Subcutaneous preadipocyte (primary cell): ENCODE data around the gene ULK3. TPM values are rescaled to one million over a fixed set of nuclear protein-coding genes. Genes with fewer than 3 reads are reported as not detected.
A peak's percentile ranks its signal among the peaks of the same experiment; 100 is the strongest.

Experiments
- small RNA-seq: library from RNA; depleted of rRNA; stranded (forward); fragments of <200 nt; gene quantifications from one replicate; pipeline ENCODE3, GENCODE V24; 2012
- total RNA-seq: library from RNA; depleted of rRNA; stranded (reverse); fragments of >200 nt; gene quantifications from 2 replicates; pipeline ENCODE4 v1.2.3, GENCODE V29; 2012

Gene ULK3, protein sequence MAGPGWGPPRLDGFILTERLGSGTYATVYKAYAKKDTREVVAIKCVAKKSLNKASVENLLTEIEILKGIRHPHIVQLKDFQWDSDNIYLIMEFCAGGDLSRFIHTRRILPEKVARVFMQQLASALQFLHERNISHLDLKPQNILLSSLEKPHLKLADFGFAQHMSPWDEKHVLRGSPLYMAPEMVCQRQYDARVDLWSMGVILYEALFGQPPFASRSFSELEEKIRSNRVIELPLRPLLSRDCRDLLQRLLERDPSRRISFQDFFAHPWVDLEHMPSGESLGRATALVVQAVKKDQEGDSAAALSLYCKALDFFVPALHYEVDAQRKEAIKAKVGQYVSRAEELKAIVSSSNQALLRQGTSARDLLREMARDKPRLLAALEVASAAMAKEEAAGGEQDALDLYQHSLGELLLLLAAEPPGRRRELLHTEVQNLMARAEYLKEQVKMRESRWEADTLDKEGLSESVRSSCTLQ
- total RNA-seq = 14.3 and 18.8 TPM in 2 replicates

DNA sequence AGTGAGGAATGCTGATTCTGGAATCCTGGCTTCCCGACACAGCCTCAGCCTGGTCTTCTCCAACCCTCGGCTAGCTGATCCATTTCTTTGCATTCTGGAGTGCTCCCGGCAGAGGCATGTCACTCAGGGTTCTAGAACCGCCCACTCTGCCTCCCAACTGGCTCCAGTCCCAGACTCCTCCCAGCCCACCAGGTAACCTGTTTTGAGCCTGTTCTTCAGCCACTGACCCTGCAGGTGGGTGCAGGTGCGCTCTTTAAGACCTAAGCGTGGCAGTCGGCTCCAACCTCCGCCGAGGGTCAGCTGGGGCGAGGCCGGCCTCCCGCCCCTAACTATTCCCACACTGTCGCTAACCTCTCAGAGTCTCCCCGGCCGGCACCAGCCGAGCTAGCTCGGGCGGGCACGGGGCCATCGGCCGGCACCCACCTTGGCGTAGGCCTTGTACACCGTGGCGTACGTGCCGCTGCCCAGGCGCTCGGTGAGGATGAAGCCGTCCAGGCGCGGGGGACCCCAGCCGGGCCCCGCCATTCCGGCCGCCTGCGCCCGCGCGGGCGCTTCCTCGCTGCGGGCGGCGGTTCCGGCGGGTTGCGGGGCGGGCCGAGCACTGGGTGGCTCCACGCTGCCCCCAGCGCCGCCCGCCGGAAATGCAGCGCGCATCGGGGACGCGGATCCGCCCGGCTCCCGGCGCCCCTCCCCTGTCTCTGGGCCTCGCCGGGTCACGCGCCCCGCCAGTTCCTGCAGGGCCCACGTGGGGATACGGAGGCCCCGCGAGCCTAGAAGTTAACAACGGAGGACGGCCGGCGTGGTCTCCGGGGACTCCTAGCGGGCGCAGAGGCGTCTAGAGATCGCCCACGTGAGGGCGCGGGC, at the start of gene ULK3:
ULK3 (minus strand) TSS at position 576 of the 864 bp plus-strand sequence; CDS start at position 525, 51 bp downstream.

DNA sequence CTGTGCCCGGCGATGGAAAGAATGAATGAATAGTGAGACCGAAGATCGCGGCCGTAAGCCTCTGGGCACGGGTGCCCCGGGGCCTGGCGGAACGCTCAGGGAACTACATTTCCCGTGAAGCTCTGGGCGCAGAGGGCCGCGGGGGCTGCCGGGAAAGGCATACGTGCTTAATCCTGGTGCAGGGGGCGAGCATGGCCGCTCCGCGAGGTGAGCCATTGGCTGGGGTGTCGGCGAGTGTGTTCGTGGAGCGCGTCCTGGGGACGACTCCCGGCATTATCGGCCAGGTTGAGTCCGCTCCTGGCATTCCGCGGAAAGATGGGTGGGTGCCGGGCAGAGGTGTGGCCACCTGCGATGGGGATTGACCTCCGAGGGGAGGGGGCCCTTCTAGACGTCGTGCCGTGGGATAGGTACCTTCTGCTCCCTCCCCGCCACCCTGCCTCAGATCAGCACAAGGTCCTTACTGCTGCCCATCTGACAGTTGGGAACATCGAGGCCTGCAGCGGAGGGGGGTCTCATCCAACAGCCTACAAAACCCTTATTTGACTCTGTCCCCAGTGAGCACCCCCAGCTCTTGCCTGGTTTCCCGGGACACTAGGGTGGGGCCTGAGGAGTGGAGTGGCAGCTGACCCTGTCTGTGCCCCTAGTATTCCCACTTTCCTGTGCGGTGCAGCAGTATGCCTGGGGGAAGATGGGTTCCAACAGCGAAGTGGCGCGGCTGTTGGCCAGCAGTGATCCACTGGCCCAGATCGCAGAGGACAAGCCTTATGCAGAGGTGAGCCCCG, 47.1 kb upstream of the ULK3 start, which contains the start of gene MPI:
MPI (plus strand) TSS at position 160 of the 782 bp plus-strand sequence; CDS start at position 192, 32 bp downstream.

DNA sequence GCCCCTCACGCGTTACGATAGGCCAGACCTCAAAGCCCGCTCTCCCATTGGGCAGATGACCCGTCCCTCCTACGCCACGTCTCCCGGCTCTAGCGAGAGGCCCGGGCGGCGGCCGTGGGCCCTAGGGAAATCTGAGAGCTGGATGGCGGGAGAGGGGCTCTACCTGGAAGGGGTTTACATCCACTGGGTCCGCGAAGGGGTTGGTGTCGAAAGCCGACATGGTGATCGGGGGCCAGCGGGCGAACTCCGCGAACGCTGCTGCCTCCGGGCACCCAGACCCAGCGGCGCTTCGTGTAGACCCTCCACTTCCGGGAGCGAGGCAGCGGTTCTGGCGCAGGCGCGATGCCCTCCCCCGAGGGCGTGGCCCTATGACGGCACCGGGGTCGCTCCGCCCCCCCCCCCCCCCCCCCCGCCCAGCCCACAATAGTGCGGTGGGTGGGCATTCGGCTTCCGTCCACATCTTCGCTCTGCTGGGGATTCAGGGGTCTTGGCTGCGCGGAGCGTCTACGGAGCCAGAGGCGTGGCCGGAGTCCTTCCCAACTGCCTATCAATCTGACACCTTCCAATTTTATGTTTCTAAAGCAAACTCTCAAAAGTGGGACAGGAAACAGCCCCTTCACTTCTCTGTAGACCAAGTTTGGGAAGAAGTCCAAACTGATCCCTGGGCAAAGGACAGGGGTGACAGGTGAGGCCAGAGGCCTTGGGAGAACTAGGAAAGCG, 30.2 kb upstream of the ULK3 start, which contains the start of gene SCAMP2:
SCAMP2 (minus strand) TSS at position 330 of the 720 bp plus-strand sequence; CDS start at position 220, 110 bp downstream.

DNA sequence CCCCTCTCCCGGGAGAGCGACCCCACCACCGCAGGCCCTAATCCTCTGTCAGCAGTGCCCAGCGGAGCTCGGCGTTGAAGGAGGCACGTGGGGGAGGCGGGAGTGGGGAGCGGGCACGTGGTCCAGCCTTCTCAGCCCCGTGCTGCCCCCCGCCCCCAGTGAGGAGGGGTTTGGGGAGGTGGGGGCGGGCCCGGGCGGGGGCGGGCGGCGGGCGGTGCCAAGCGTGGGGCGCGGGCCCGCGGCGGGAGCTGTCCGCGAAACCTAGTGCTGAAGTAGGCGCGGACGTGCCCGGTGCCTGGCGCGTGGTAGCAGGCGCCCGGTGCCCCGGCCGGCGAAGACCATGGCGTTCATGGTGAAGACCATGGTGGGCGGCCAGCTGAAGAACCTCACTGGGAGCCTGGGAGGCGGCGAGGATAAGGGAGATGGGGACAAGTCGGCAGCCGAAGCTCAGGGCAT, 16.6 kb downstream of the ULK3 start, which contains the start of gene CPLX3:
CPLX3 (plus strand) TSS at position 264 of the 456 bp plus-strand sequence; CDS start at position 341, 77 bp downstream.

DNA sequence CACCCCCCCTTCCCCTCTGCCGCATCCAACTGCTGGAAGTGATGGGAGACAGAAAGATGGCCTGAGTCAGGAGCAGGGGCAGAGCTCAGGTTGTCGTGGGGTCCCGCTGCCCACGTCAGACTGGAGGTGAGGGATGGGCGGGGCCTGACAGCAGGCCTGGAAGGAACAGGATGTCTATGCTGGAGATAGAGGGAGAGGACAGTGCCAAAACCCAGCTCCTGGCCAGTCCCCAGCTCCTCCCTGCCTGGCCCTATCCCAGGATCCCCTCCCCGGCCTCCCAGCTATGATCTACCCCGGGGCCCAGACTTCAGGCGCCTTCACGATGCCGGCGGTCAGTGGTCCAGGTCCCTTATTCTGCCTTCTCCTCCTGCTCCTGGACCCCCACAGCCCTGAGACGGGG, 30.4 kb downstream of the ULK3 start, which contains the start of gene LMAN1L:
LMAN1L (plus strand) TSS at position 303 of the 400 bp plus-strand sequence; CDS start at position 323, 20 bp downstream.

Small RNA genes lying within 50 kb of the gene (small RNA-seq; reads per million reads assigned to genes)
- gene CPLX3 (not detected), gene MIR4513 (not detected), gene MIR6882 (1.2 reads per million, percentile 64 among the genes with 10 or more reads in this experiment)

Other genes starting within 250 kb of the ULK3 start
- gene CLK3, start 227.3 kb downstream of the ULK3 start, total RNA-seq = 35.3 and 40.5 TPM in 2 replicates
- 7.6 and 8.1 TPM in 2 replicates for gene EDC3, start 147.1 kb downstream of the ULK3 start, total RNA-seq
- under 0.01 and 0.37 TPM in 2 replicates for gene CYP1A1, start 117.6 kb downstream of the ULK3 start, total RNA-seq
- not detected in 2 replicates for gene CYP1A2, start 94.3 kb downstream of the ULK3 start, total RNA-seq
- 31.6 and 42.6 TPM in 2 replicates for gene CSK, start 61.1 kb downstream of the ULK3 start, total RNA-seq
- gene LMAN1L, start 30.3 kb downstream of the ULK3 start, total RNA-seq = not detected in 2 replicates
- not detected in 2 replicates for gene CPLX3, start 16.5 kb downstream of the ULK3 start, total RNA-seq
- gene SCAMP2, start 30.2 kb upstream of the ULK3 start, total RNA-seq = 19.5 and 20.7 TPM in 2 replicates
- 51.0 and 63.2 TPM in 2 replicates for gene MPI, start 46.9 kb upstream of the ULK3 start, total RNA-seq
- 30.9 and 33.2 TPM in 2 replicates for gene FAM219B, start 63.7 kb upstream of the ULK3 start, total RNA-seq
- 50.2 and 55.5 TPM in 2 replicates for gene COX5A, start 94.9 kb upstream of the ULK3 start, total RNA-seq
- gene RPP25, start 113.6 kb upstream of the ULK3 start, total RNA-seq = 13.6 and 17.0 TPM in 2 replicates
- 0.59 and 1.1 TPM in 2 replicates for gene SCAMP5, start 152.4 kb upstream of the ULK3 start, total RNA-seq
- 9.2 and 10.4 TPM in 2 replicates for gene PPCDC, start 180.4 kb upstream of the ULK3 start, total RNA-seq